Metanephros (tissue), 2 donors: ENCODE data around the gene TBRG4. TPM values are rescaled to one million over a fixed set of nuclear protein-coding genes. Genes with fewer than 3 reads are reported as not detected.

ENCODE experiments used
- small RNA-seq: library from RNA; depleted of rRNA; stranded (forward); fragments of <200 nt; gene quantifications from one replicate; pipeline ENCODE3, GENCODE V24; 2014; ENCODE audit warnings: low replicate concordance
- total RNA-seq: library from RNA; depleted of rRNA; stranded (reverse); fragments of >200 nt; gene quantifications from one replicate; pipeline ENCODE4 v1.2.3, GENCODE V29; 2014

Gene TBRG4
- 51.3 TPM for total RNA-seq

DNA sequence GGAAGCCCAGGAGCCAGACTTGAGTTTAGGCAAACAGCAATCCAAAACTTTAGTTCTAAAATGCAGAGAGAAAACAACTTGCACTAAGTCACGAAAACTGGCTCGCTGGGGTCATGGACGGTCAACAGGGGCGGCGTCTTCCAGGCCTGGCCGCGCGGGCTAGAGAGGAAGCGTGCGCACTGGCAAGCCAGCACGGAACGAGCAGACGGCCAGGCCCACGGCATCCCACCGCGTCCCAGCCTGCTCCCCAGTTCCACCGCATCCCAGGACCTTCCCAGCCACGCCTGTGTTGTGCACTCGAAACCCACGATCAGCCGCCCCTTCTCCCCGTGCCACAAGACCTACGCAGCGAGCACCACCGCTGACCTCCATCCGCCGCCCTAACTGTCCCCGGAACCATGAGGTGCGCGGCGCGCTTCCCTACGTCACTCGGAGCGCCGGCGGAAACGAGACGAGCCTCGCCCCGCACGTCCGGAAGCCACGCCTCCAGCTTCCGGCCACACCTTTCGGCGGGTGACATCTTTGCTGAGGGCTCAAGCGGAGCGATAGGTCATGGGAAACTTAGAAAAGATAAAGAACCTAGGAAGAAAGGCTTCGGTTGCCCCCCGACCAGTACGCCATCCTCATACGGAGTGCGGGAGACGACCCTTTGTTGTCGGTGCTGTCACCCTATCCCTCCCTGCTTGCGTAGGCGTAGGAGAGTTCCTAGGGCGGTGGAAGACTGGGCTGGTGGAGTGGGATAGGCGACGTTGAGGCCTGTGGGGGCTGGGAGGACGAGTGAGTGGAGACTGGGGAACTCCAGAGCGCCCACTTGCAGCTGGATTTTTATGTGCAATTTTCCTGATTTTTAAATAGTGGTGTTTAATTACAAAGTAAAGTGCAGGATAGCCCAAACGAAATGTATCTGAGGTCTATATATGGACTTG is at the start of gene TBRG4:
Gene TBRG4 (minus strand): TSS at position 400 of the 926 bp plus-strand sequence. CDS start 2,460 bp downstream, outside the sequence.

DNA sequence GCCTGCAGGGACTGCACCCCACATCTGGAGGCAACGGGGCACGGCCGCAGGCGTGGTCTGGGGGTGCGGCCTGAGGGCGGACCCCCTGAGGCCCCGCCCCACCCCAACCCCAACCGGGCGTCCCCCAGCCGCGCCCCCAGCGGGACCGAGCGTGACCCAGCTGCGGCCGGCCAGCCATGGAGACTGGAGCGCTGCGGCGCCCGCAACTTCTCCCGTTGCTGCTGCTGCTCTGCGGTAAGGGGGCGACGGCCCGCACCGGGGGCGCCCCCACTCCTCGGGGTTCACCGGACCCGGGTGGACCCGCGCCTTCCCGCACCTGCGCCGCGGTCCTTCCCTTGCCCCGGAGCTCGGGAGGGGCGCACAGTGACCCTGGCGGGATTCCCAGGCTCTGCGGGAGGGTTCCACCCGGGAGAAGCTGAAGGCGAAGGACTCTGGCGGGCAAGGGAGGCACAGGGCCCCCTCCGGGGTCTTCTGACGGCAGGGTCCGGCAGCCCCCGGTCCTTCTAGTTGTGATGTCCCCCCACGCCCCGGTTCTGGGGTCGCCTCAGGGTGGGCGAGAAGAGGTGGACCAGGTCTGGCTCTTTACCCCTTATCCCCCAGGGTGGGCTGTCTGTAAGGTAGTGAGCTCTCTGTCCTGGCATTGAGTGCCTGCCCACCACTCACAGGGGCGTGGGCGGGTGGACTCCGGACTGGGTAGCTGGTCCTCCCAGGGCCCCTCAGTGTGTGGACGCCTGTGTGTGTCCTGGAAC is 46.3 kb upstream of the TBRG4 start, which contains the start of gene RAMP3:
Gene RAMP3 (plus strand): TSS at position 139 of the 749 bp plus-strand sequence. CDS start 38 bp downstream, at position 177.

GRCh38 chr7:45088821-45089340 is 22.6 kb downstream of the TBRG4 start, which contains the start of gene NACAD:
TSS of gene NACAD (minus strand) at chr7:45088969. CDS start at chr7:45088894, 75 bp downstream.

Small RNA genes within 50 kb of the gene (small RNA-seq; reads per million reads assigned to genes)
- gene SNORA5A: 4.3 reads per million, percentile 93 among the genes with 10 or more reads in this experiment
- not detected for gene SNORA5B
- gene SNORA5C: 26.4 reads per million, percentile 96 among the genes with 10 or more reads in this experiment

Other genes with a start within 250 kb of the TBRG4 start
- 36.0 TPM for gene PURB, start 226.2 kb downstream of the TBRG4 start, total RNA-seq
- gene MYO1G, start 132.7 kb downstream of the TBRG4 start, total RNA-seq: 3.6 TPM
- 29.3 TPM for gene CCM2, start 111.5 kb downstream of the TBRG4 start, total RNA-seq
- gene NACAD, start 22.7 kb downstream of the TBRG4 start, total RNA-seq: 5.3 TPM
- gene RAMP3, start 46.1 kb upstream of the TBRG4 start, total RNA-seq: 25.7 TPM